ENCODE data around the gene GLIS1. TPM values are rescaled to one million over a fixed set of nuclear protein-coding genes. Genes with fewer than 3 reads are reported as not detected.

The GLIS1 gene
- total RNA-seq, 1 experiment from 2014 or later, result 1.7 TPM

GRCh38 chr1:53627666-53628065 is 111.3 kb downstream of the GLIS1 start:
- Histone ChIP-seq H3K27ac (ENCODE audit: low read length) (no peak overlapping the region), H3K9me2 (replicated peaks; ENCODE audit: low read length) (no peaks in the 10 kb centered on the region), H3K4me2 (ENCODE audit: low read length) (no peak overlapping the region), H4K20me1 (ENCODE audit: low read length) (no peaks in the 10 kb centered on the region), H3K4me1 (ENCODE audit: insufficient read depth, low read length) (no peaks in the 10 kb centered on the region), H3K9ac (ENCODE audit: low read length) (no peak overlapping the region), H3K4me3 (ENCODE audit: low read length) (no peak overlapping the region), H2AFZ (ENCODE audit: low read length) (no peak overlapping the region), H3K9me3 (ENCODE audit: low read length) (0 out of 2 replicates have a peak, but pooled peaks cover 3% of the 10 kb centered on the region), H3K36me3 (ENCODE audit: low read depth, low read length) (no peaks in the 10 kb centered on the region), H3K27me3 (ENCODE audit: low read length) (no peaks in the 10 kb centered on the region), H3K79me2 (ENCODE audit: low read length) (no peaks in the 10 kb centered on the region), H3F3A (ENCODE audit: low read length, unreplicated experiment) (no peaks in the 10 kb centered on the region)
- DNase-seq (no peak), ATAC-seq (no peak)
- intact Hi-C loops (cut with micrococcal nuclease), result no loop called here
- ChIA-PET POLR2A (ENCODE audit: unreplicated experiment) (no interaction called here), CTCF (no interaction called here)
- BruUV-seq (replicated peaks), result no TSS peak
- no peak for TF ChIP-seq EZH2phosphoT487 (IDR thresholded peaks at IDR 0.05; ENCODE audit: borderline replicate concordance, low read length)
- no peak for TF ChIP-seq CTCF (conservative IDR thresholded peaks at IDR 0.05; ENCODE audit: low read depth, low read length)
- TF ChIP-seq EZH2 (IDR thresholded peaks at IDR 0.05; ENCODE audit: low read length, unreplicated experiment), result no peak

GRCh38 chr1:53627031-53627430 is 111.9 kb downstream of the GLIS1 start:
- no TSS peak for BruUV-seq (replicated peaks)
- POLR2A ChIA-PET (ENCODE audit: unreplicated experiment), result no interaction called here
- Histone ChIP-seq H3K9ac (ENCODE audit: low read length) (no peak overlapping the region), H2AFZ (ENCODE audit: low read length) (no peak overlapping the region), H3K9me2 (replicated peaks; ENCODE audit: low read length) (no peaks in the 10 kb centered on the region), H3K27ac (ENCODE audit: low read length) (no peak overlapping the region), H3K9me3 (ENCODE audit: low read length) (0 out of 2 replicates have a peak, but pooled peaks cover 3% of the 10 kb centered on the region), H3K79me2 (ENCODE audit: low read length) (no peaks in the 10 kb centered on the region), H3K4me1 (ENCODE audit: insufficient read depth, low read length) (no peaks in the 10 kb centered on the region), H3K36me3 (ENCODE audit: low read depth, low read length) (no peaks in the 10 kb centered on the region), H3K4me2 (ENCODE audit: low read length) (no peak overlapping the region), H3K27me3 (ENCODE audit: low read length) (no peaks in the 10 kb centered on the region), H3K4me3 (ENCODE audit: low read length) (no peak overlapping the region), H3F3A (ENCODE audit: low read length, unreplicated experiment) (no peaks in the 10 kb centered on the region), H4K20me1 (ENCODE audit: low read length) (no peaks in the 10 kb centered on the region)
- intact Hi-C loops (cut with micrococcal nuclease), result no loop called here
- no peak for TF ChIP-seq CTCF (conservative IDR thresholded peaks at IDR 0.05; ENCODE audit: low read depth, low read length)
- no peak for TF ChIP-seq EZH2 (IDR thresholded peaks at IDR 0.05; ENCODE audit: low read length, unreplicated experiment)
- no peak for TF ChIP-seq EZH2phosphoT487 (IDR thresholded peaks at IDR 0.05; ENCODE audit: borderline replicate concordance, low read length)
- CTCF ChIA-PET, result no interaction called here
- no peak for DNase-seq
- ATAC-seq, result no peak

GRCh38 chr1:53626616-53627015 is 112.3 kb downstream of the GLIS1 start:
- Histone ChIP-seq H3F3A (ENCODE audit: low read length, unreplicated experiment) (no peaks in the 10 kb centered on the region), H3K79me2 (ENCODE audit: low read length) (no peaks in the 10 kb centered on the region), H3K27ac (ENCODE audit: low read length) (no peak overlapping the region), H2AFZ (ENCODE audit: low read length) (no peak overlapping the region), H3K36me3 (ENCODE audit: low read depth, low read length) (no peaks in the 10 kb centered on the region), H3K9me2 (replicated peaks; ENCODE audit: low read length) (no peaks in the 10 kb centered on the region), H3K9me3 (ENCODE audit: low read length) (0 out of 2 replicates have a peak, but pooled peaks cover 3% of the 10 kb centered on the region), H3K4me2 (ENCODE audit: low read length) (no peak overlapping the region), H3K4me3 (ENCODE audit: low read length) (no peak overlapping the region), H4K20me1 (ENCODE audit: low read length) (no peaks in the 10 kb centered on the region), H3K9ac (ENCODE audit: low read length) (no peak overlapping the region), H3K4me1 (ENCODE audit: insufficient read depth, low read length) (no peaks in the 10 kb centered on the region), H3K27me3 (ENCODE audit: low read length) (no peaks in the 10 kb centered on the region)
- no peak for DNase-seq
- intact Hi-C loops (cut with micrococcal nuclease), result no loop called here
- no TSS peak for BruUV-seq (replicated peaks)
- POLR2A ChIA-PET (ENCODE audit: unreplicated experiment), result no interaction called here
- no peak for ATAC-seq
- CTCF ChIA-PET, result no interaction called here
- no peak for TF ChIP-seq EZH2phosphoT487 (IDR thresholded peaks at IDR 0.05; ENCODE audit: borderline replicate concordance, low read length)
- TF ChIP-seq EZH2 (IDR thresholded peaks at IDR 0.05; ENCODE audit: low read length, unreplicated experiment), result no peak
- no peak for TF ChIP-seq CTCF (conservative IDR thresholded peaks at IDR 0.05; ENCODE audit: low read depth, low read length)
